A549 treated with AZD9567 at 1 μM for 4 hours (cell line): ENCODE results near the gene SCD5. TPM values are rescaled to one million over a fixed set of nuclear protein-coding genes. Genes with fewer than 3 reads are reported as not detected.

Source experiments
- total RNA-seq: library from RNA; stranded (reverse); fragments of 200-300 nt; extraction: Qiagen RNA extraction; gene quantifications from 5 replicates; pipeline ENCODE4 v1.2.3, GENCODE V29; 2022; ENCODE audit not compliant: insufficient read depth

SCD5 gene
- total RNA-seq, result 5.6 to 7.3 TPM (median 5.9 TPM) in 5 replicates

DNA sequence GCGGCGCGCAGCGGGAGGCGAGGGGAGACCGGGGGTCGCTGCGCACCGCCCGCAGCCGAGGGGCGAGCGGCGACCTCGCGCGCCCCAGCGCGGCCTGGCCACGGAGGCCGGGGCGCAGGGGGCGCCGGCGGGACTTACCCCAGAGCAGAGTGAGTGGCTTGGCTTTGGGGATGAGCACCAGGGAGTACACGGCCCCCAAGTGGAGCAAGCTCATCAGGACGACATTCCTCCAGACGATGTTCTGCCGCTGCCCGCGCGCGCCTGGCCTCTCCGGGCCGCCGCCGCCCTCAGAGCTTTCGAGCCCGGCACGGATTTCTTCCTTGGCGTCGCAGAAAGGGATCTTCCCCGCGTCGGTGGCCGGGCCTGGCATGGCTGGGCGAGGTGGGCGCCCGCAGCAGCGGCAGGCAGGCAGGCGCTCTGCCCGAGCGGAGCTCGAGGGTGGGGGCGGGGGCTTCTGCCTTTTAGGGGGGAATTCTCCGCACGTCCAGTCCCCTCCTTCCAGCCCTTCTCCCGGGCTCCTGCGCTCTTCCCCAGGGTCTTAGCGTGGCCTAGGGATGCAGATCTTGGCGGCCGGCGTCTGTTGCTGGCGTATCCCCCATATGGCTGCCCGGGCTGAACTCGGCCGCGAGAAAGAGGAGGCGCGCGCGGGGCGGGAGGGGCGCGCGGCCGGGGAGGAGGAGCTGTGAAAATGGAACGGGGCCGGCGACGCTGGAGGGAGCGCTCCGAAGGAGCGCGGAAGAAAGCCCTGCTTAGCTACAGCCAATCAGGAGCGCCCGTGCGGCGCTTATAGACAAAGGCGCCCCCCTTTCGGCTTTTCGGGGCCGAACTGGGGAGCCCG is at the start of gene SCD5:
Gene SCD5 (minus strand): TSS at position 629 of the 838 bp plus-strand sequence. CDS start 259 bp downstream, at position 370.

Other genes with a start within 250 kb of the SCD5 start
- gene TMEM150C, start 236.8 kb downstream of the SCD5 start, total RNA-seq, result 0.65 to 1.6 TPM (median 1.1 TPM) in 5 replicates
- 80.3 to 87.2 TPM (median 84.4 TPM) in 5 replicates for gene SEC31A, start 92.4 kb upstream of the SCD5 start, total RNA-seq
- 1.4 to 5.0 TPM (median 1.7 TPM) in 5 replicates for gene THAP9, start 101.9 kb upstream of the SCD5 start, total RNA-seq
- 5.7 to 8.7 TPM (median 7.1 TPM) in 5 replicates for gene LIN54, start 212.0 kb upstream of the SCD5 start, total RNA-seq
- 22.5 to 31.1 TPM (median 24.3 TPM) in 5 replicates for gene COPS4, start 236.4 kb upstream of the SCD5 start, total RNA-seq